ENCODE data around the gene SERINC3.

DNA sequence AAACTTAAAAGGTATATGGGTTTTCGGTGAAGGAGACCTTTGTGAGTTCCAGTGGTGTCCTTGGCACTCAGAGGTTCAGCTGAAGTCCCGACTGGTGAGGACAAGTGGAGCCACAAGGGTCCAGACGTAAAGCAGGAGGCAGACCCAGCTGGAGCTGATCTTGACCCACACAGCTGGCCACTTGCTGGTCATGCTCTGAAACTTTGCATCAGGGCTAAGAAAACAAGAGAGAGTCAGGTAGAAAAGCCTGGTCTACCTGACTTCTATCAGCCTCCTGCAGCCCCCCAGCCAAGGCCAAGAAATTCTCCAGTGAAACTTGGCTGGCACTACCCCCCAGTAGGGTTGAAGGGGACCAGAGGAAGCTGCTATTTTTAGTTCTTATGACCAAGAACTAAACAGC, 21.6 kb downstream of the SERINC3 start:
- TF ChIP-seq ZNF274 (IDR thresholded peaks at IDR 0.05; ENCODE audit: low read depth, low read length) (no peak), SUZ12 (IDR thresholded peaks at IDR 0.05; ENCODE audit: extremely low read depth, insufficient read depth, insufficient read length) (no peak), YY1 (IDR thresholded peaks at IDR 0.05; ENCODE audit: insufficient read depth, insufficient read length) (no peak)
